SHP77 treated with DMSO at 0.1 percent for 48 hours (cell line): ENCODE measurements around the gene C9orf50.
"Not testable (repeated sequence)": the region's sequence is repeated elsewhere in the genome, so short reads cannot be mapped to it uniquely, and the experiment has no call there.

ENCODE experiments used
- DNase-seq: peaks from one replicate; lab custom pipeline; 2025; lab: John Stamatoyannopoulos, UW

The C9orf50 gene, protein sequence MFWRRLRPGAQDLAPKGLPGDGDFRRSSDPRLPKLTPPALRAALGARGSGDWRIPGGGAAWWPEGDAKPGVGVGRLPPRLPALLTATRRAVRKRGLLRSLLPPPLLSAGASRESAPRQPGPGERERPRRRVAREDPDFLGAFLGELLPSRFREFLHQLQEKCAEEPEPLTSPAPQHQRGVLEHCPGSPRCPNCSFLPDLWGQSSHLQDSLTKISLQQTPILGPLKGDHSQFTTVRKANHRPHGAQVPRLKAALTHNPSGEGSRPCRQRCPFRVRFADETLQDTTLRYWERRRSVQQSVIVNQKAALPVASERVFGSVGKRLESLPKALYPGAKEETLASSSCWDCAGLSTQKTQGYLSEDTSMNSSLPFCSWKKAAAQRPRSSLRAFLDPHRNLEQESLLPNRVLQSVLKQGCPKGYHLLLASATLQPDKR

DNA sequence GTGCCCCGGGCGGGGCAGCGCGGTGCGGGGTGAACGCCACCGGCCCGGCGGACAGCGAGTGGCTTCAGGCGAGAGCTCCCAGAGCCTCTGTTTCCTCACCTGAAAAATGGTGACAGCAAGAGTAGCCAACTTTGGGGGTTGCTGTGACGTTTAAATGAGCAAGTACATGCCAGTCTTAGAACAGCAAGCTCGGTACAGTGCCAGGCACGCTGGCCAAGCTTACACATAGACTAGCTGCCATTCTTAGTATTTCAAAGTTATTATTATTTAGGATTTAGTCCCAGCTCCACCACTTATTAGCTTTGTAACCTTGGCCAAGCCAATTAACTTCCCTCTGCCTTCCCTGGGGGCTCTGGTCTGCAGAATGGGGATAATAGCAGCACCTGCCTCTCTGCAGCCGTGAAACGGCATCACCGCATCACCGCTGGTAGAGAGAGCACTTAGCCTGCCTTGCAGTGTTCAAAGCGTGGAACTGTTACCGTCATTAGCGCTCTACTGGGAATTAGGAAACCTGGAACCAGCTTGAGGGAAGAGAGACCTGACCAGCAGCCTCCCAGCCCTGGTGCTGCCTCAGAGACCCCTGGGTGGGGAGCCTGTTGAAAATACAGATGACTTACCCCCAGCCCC is at the start of gene C9orf50:
C9orf50 (minus strand) TSS at position 433 of the 627 bp plus-strand sequence. CDS start 527 bp downstream, outside the sequence.
- no peak for DNase-seq

DNA sequence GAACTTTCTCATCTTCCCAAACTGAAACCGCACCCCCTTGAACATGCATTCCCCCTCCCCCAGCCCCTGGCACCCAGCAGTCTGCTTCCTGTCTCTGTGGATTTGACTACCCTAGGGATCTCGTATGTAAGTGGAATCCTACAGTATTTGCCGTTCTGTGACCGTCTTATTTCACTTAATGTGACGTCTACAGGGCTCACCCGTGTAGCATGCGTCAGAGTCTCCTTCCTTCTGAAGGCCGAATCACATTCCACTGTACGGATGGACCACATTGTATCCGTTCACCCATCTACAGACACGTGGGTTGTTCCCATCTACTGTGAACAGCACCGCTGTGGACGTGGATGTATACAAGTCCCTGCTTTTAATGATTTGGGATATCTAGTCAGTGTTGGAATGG is 49.0 kb upstream of the C9orf50 start:
- DNase-seq: no peak

DNA sequence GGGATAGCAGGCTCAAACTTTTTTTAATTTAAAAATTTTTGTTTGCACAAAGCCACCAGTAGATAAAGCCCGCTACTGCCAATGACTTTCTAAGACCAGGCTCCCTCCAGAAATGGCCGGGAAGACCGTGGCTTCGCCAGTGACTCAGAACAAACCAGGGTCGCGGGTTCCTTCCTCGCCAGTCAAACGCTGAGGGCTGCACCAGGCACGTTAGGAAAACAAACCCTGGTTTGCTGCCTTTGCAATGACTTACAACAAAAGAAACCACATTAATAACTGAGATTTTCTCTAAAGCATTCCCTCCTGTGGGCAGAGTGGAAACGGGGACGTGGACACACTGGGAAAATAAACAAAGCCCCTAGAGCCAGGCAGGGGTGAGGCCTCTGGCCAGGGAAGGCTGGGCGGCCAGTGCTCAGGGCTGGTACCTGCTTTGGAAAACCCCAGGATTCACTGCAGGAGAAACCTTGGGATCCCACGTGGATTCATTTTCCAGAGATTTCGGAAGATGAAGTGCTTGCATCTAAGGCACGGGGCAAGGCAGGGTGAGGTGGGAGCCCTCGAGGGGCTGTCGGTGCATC is 48.3 kb upstream of the C9orf50 start:
- DNase-seq: no peak

DNA sequence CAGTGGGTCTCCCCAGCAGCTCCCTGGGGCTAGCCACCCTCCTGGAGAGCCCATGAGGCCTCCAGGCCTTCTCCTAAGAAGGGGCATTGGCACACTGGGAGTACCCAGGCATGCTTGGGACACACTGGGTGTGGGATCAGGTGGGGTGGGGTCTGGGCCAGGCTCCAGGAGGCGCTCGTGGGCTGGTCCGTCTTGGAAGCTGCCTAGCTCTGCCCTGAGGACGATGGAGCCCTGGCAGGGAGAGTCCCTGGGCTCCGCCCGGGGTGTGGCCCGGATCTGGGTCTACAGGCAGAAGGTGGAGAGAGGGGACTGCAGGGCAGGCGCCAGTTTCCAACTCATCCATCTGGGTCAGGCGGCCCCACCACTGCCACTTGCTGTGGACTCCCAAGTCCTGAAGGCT is 46.9 kb upstream of the C9orf50 start:
- no peak for DNase-seq

DNA sequence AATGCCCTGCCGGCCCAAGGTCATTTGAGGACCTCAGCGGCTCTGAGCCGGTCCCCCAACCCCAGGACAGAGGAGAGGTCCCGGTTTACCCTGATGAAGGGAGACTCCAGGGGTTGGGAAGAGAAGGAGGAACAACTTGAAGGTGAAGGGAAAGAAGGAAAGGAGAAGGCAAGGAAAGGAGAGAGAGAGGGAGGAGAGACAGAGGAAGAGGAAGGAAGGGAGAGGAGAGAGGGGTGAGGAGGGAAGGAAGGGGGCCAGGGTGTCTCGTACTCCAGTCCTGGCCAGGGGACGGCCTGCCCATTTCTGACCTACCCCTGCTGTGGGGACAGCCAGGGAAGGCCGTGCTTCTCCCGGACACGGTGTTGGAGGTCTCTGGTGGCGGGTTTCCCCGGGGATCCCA is 46.5 kb upstream of the C9orf50 start:
- DNase-seq: no peak

DNA sequence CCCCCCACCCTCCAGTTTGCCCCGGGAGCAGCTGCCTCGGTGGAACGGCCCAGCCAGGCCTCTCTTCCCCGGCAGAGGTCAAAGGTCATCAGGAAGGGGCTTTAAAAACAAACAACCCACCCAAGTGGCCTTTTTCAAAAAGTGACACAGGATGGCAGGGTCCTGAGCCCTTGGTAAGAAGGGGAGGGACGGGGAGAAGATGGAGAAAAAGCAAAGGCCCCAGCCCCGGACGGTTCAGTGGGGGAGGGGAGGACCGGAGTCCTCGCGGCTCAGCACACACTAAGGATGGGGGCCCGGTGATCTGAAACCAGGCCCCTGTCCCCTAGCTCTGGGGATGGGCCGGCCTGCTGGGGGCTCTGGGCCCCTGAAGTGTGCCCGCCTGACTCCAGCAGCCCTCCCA is 45.7 kb upstream of the C9orf50 start:
- DNase-seq: no peak

DNA sequence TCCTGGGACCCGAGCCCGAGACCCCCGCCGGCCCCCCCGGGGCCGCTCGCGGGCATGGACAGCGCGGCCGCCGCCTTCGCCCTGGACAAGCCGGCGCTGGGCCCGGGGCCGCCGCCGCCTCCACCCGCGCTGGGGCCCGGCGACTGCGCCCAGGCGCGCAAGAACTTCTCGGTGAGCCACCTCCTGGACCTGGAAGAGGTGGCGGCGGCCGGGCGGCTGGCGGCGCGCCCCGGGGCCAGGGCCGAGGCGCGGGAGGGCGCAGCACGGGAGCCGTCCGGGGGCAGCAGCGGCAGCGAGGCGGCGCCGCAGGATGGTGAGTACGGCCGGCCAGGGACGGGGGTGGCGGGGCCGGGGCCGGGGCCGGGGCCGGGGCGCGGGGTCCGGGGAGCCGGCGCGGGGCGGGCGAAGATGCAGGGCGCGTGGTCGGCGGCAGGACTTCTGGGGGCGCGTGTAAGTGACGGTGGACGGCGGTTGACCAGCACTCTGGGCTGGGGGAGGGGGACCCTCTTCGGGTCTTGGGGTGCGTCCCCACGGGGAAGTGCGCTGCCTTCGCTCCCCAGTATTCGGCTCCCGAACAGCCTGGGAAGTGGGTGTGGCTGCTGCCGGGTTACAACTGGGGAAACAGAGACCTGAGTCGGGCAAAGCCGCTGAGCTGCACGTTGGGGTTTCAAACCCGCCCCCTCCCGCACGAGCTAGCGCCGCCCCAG is 45.1 kb upstream of the C9orf50 start:
- no peak for DNase-seq

DNA sequence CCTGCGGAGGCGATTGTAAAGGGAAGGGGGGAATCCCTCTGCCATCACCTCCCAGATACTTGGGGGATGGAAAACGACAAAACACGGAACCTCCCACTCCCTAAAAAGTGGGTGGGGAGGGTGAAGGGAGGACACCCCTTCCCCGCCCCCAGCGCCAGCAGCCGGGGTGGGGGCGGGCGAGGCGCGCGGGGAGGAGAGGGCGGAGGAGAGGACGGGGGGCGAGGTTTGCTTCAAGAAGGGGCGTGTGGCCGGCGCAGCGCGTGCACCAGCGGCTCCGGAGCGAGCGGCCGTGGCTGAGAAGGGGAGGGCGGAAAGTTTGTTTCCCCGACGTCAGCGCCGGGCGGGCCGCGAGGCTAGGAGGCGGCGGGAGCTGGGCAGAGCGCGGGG is 44.5 kb upstream of the C9orf50 start, which contains the start of gene PRRX2:
PRRX2 (plus strand) TSS at position 259 of the 387 bp plus-strand sequence. CDS start 221 bp downstream, outside the sequence.
- DNase-seq: no peak

DNA sequence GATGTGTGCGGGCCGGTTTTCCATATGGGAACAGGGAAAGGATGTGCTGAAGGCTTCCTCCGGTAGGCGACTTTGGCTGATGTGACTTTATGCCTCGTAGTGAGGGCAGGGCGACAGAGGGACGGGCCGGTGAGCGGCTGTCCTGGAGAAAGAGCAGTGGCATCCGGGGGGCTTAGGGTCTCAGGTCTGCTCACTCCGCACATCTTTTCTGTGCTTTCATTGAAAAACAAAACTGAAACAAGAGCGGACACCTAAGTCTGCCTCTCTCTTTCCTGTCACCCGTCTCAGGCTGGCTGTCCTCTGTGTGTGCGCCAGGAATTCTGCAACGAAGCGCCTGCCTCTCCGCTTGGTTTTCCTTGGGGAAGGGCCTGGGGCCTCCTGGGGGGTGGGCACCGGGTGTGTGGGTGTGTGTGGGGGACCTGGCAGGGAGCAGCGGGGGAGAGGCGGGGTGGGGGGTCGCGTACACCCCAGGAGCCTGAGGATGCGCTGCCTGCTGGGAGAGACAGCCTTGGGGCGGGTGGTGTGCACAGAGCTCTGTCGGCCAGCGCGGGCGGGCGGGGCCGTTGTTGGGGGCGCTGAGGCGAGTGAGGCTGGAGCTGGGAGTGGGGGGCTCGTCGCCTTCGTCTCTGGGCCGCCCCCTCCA is 44.0 kb upstream of the C9orf50 start:
- DNase-seq: no peak

DNA sequence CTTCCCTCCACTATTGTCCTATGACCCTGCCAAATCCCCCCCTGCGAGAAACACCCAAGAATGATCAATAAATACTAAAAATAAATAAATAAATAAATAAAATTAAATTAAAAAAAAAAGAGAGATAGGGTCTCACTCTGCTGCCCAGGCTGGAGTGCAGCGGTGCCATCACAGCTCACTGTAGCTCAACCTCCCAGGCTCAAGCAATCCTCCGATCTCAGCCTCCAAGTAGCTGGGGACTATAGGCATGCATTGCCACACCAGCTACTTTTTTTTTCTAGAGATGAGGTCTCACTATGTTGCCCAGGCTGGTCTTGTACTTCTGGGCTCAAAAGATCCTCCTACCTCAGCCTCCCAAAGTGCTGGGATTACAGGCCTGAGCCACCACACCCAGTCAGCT is 41.3 kb upstream of the C9orf50 start:
- not testable (repeated sequence) for DNase-seq

DNA sequence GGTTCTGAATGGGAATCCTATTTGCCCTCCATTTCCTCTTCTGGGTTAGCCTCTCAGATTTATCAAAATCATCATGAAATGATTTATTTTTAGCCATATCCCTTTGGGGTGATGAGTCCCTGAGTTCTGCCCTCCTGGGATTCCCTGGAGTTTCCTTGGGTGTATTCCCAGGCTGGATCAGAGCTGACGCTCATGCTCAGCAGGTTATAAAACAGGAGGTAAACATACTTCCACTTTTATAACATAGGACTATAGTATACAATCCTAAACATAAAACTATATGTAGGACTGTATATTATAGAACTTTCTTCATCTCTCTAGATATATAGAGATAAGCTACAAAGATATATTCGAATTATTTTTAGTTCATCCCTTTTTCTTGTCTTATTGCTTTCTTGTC is 40.1 kb upstream of the C9orf50 start:
- DNase-seq: no peak

DNA sequence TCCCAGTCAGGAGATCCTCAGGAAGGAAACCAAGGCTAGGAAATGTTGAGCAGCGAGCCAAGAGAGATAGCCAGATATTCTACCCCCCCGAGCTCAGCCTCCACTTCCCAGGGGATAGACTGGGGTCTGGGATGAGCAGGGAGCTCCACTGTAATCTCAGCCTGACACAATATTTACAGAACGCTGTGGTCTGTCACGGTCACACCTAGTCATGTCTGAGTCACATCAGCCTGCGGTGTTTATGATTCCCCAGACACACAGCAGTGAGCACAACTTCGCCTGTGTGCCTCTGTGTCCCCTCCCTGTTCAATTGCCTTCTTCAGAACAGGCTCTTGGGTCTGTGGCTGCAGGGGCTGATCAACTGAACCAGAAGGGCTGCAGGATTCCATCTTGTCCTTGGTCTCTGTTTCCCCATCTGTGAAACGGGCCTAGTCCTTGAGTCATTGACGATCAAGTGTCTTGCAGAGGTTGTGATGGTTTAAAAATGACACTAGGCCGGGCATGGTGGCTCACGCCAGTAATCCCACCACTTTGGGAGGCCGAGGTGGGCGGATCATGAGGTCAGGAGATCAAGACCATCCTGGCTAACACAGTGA is 36.0 kb upstream of the C9orf50 start:
- no peak for DNase-seq

DNA sequence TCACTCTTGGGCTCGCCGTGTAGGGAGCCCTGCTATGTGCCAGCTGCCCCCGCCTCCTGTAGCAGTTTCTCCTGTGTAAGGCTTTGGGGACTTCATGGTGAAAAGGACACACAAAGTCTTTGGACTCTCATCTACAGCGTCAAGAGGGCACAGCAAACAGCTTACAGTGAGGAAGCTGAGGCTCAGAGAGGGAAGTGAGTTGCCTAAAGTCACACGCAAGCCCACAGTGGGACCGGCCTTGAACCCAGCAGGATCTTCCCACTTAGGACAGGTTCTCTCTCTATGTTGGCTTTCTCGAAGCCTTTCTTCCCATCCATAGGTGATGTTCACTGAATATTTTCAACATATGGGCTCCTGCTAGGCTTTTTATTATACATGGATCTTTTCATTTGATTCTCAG is 34.8 kb upstream of the C9orf50 start:
- DNase-seq: no peak

DNA sequence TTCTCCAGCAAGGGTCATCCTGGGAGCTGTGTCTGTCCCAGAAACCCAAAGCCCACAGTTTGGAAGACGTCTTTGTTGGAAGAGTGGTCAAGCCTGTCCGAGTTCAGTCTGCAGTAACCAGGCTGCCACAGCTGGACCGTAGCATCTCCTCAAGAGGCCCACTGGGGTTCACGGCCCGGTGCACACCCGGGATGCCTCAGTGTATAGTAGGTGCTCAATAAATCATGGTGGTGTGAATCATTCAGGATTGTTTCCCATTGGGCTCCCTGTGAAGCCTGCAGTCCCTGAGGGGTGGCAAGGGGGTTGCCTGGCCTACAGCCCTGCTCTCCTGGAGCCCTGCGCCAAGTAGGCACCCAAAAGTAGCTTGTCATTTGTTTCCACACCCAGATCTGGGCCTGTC is 34.3 kb upstream of the C9orf50 start:
- DNase-seq: no peak

DNA sequence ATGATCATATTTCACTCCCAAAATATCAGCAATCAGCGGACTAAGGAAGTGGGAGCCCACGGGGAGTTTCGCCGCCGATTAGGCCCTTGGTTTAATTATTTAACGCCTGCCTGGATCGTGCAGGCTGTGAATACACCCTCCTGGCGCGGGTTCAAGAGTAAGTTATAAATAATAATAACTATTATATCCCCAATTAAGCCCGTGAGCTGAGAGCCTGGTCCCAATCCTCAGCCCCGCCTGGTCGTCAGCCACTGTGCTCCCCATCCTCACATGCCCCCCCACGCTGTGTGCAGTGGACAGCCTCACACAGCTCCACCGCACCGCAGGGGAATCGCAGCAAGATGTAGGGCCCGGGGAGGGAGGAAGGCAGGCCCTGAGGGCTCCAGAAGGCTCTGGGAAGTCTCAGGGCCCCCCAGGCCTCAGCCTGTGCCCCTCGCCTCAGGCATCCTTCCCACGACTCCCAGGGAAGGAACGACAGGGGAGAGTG is 33.7 kb upstream of the C9orf50 start:
- no peak for DNase-seq

DNA sequence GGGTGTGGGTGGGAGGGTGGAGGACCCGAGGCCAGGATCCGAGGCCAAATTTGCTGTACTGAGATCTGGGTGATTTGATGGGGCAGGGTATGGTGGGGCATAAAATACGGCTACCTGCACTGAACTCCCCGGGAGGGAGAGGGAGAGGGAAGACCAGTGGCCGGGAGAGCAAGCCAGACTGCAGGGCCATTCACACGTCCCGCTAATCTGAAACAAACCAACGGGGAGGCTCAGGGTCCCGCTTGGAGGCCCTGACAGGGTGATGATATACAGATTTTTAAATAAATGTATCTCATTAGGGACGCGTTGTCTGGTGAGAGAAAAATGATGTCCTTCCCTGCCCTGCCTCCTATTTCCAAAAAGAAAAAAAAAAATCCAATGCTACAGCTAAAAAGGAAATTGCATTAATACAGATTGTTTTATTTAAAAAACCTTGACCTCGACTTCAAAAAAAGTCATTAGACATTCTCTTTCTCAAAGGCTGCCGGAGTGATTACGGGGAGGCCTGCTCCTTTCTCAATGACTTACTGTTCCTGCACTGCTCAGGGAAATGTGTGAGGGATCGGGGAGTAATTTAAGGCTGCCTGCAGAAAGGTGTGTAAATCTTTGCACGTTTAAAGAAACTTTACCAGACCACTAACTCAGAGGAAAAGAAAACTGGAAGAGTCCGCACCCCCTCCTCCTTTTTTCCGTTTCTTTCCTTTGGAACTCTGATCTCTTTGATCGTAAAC is 33.1 kb upstream of the C9orf50 start:
- no peak for DNase-seq

DNA sequence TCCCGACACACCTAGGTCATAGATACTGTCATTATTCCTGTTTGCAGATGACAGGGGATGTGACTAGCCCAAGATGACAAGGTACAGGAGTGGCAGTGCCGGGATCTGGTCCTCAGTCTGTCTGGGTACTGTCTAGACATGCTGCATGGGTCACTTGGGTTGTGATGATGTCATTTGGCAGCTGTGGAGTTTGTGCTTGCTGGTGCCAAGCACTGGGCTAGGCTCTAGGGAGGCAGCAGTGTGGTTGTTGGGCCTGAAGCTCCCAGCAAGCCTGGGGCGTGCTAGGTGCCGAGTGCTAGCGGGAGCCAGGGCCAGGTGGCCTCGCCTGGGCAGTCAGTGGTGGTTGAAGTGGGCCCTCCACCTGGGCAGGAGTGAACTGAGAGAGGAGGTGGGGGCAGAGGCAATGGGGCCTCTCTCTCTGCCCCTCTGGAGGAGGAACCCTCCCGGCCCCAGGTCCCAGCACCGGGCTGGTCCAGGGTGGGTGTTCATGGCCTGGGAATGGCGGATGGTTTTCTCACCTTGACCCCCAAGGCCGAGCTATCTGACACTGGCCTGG is 29.9 kb upstream of the C9orf50 start:
- no peak for DNase-seq

DNA sequence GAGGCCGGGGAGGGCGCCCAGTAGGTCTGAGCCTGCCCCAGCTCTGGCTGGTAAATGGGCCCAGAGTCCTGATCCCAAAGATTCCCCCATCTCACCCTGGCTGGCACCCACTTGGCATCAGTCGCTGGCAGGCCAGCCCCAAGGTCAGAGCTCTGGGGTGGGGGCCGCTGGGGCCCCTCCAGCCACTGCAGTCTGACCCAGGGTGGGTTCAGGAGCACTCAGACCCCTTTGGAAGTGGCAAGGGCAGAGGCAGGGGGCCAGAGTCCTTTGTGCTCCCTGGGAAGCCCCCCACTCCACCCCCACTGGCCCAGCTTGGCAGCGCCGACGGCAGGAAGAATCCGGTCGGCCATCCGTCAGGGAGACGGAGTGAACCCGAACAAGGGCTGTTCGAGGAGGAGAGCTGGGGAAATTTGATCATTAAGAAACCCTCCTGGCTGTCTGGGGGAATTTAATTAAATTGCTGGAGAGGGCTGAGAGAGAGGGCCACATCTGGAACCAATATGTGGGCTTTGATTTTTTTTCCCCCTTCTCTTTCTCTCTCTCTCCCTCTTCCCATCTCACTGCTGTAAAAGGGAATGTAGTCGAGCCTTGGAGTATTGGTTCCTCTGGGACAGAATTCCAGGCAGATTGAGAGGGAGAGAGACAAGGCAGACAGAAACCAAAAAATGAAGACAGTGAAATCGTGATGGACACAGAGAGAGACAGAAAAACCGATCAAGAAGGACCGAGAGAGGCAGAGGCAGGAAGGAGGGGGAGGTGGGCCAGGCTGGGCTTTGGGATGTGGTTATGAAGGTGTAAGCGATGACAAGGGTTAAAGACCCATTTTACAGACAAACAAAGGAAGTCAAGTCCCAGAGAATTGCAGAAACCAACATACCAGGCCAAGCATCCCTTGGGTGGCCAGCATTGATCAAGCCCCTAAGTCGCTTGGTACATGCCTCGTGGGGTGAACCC is 29.1 kb upstream of the C9orf50 start:
- DNase-seq: no peak

DNA sequence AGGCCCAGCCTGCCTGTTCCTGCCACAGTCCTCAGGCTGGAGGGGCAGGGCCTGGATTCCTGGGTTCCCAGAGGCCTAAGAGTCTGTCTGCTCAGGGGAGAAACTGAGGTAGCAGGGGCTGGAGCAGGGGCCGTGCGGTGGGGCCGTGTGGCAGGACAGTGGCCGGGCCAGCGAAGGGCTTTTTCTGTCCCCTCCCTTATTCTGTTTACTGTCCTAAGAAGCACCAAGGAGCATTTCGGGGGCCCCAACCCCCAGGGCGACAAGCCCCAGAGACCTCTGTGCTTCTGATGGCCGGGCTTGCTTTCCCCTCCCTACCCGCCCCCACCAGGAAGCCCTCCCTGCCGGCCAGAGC is 27.8 kb upstream of the C9orf50 start:
- DNase-seq: no peak
